HG03159 (cell line): ENCODE results near the gene NEB.

Experiments used
- ATAC-seq: cut with Tn5 transposase; IDR thresholded peaks from one replicate; pipeline ENCODE4 v1.9.1; 2021; ENCODE audit warnings: mild to moderate bottlenecking, moderate library complexity; ENCODE audit not compliant: unreplicated experiment

Gene NEB

GRCh38 chr2:151733771-151734672 lies at the start of gene NEB:
Gene NEB, minus strand, starts transcription at chr2:151734476. Its CDS starts 1,320 bp downstream, at chr2:151733156.
- no peak for ATAC-seq

- no peak for ATAC-seq
Observed at GRCh38 chr2:151783133-151783520, 48.9 kb upstream of the NEB start.

- ATAC-seq, result no peak
Observed at GRCh38 chr2:151782378-151783132, 48.3 kb upstream of the NEB start.

- ATAC-seq, result no peak
Observed at GRCh38 chr2:151781642-151782041, 47.4 kb upstream of the NEB start.

GRCh38 chr2:151780938-151781337 lies 46.7 kb upstream of the NEB start:
- ATAC-seq, result no peak

GRCh38 chr2:151777935-151778334 lies 43.7 kb upstream of the NEB start:
- no peak for ATAC-seq

- ATAC-seq, result no peak
Observed at GRCh38 chr2:151777487-151777886, 43.2 kb upstream of the NEB start.

- ATAC-seq, result no peak
Observed at GRCh38 chr2:151776367-151776766, 42.1 kb upstream of the NEB start.

- no peak for ATAC-seq
Observed at GRCh38 chr2:151775057-151775740, 40.9 kb upstream of the NEB start.

GRCh38 chr2:151774506-151774905 lies 40.2 kb upstream of the NEB start:
- no peak for ATAC-seq

- peak; percentile 96 for ATAC-seq
Observed at GRCh38 chr2:151771599-151772358, 37.5 kb upstream of the NEB start.

GRCh38 chr2:151770995-151771394 lies 36.7 kb upstream of the NEB start:
- peak; percentile 27 for ATAC-seq

GRCh38 chr2:151769606-151770005 lies 35.3 kb upstream of the NEB start:
- ATAC-seq, result no peak

GRCh38 chr2:151767536-151767935 lies 33.3 kb upstream of the NEB start:
- no peak for ATAC-seq

GRCh38 chr2:151766437-151767153 lies 32.3 kb upstream of the NEB start:
- peak; percentile 54 for ATAC-seq

GRCh38 chr2:151765760-151766410 lies 31.6 kb upstream of the NEB start:
- no peak for ATAC-seq

- ATAC-seq, result no peak
Observed at GRCh38 chr2:151762694-151763093, 28.4 kb upstream of the NEB start.

GRCh38 chr2:151761687-151762086 lies 27.4 kb upstream of the NEB start:
- ATAC-seq, result no peak

- ATAC-seq, result no peak
Observed at GRCh38 chr2:151761193-151761592, 26.9 kb upstream of the NEB start.
